Measurements from ENCODE around the gene ARSB.

DNA sequence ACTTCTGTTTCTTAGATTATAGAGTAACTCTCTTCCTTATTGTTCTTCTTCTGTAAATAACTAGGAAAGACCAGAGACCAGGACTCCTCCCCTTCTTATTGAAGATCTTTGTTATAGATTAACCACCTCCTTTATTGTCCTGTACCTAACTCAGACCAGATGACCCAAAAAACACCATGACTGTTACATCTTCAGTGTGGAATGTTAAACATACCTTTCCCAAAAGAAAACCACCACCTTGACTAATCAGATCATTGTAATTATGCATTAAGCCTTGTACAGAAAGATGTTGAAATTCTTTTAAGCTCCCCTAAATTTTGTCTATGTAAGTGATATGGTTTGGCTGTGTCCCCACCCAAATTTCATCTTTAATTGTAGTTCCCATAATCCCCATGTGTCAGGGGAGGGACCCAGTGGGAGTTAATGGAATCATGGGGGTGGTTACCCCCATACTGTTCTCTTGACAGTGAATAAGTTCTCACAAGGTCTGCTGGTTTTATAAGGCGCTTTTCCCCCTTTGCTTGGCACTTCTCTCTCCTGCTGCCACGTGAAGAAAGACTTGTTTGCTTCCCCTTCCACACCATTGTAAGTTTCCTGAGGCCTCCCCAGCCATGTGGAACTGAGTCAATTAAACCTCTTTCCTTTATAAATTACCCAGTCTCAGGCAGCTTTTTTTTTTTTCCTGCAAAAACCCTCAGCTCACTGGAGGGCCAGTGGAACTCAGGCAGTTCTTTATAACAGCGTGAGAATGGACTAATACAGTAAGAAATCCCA lies 26.3 kb downstream of the ARSB start:
- TF ChIP-seq, protein P1, sequence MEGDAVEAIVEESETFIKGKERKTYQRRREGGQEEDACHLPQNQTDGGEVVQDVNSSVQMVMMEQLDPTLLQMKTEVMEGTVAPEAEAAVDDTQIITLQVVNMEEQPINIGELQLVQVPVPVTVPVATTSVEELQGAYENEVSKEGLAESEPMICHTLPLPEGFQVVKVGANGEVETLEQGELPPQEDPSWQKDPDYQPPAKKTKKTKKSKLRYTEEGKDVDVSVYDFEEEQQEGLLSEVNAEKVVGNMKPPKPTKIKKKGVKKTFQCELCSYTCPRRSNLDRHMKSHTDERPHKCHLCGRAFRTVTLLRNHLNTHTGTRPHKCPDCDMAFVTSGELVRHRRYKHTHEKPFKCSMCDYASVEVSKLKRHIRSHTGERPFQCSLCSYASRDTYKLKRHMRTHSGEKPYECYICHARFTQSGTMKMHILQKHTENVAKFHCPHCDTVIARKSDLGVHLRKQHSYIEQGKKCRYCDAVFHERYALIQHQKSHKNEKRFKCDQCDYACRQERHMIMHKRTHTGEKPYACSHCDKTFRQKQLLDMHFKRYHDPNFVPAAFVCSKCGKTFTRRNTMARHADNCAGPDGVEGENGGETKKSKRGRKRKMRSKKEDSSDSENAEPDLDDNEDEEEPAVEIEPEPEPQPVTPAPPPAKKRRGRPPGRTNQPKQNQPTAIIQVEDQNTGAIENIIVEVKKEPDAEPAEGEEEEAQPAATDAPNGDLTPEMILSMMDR (IDR thresholded peaks at IDR 0.05) = no peak
- TF ChIP-seq POLR2A (IDR thresholded peaks at IDR 0.05) (no peak), EP300 (IDR thresholded peaks at IDR 0.05) (no peak)
